GM19372 (cell line): ENCODE results near the gene ADH5.
"Not testable (repeated sequence)": the region's sequence is repeated elsewhere in the genome, so short reads cannot be mapped to it uniquely, and the experiment has no call there.

Experiments
- ATAC-seq: cut with Tn5 transposase; IDR thresholded peaks from one replicate; pipeline ENCODE4 v1.9.1; 2021; ENCODE audit warnings: mild to moderate bottlenecking, low read depth, moderate library complexity; ENCODE audit not compliant: unreplicated experiment

ADH5 gene

GRCh38 chr4:99088023-99088449, 552 bp downstream of the ADH5 start:
- peak; percentile 12 for ATAC-seq

GRCh38 chr4:99084595-99084994, 4.0 kb downstream of the ADH5 start:
- no peak for ATAC-seq

GRCh38 chr4:99082192-99082591, 6.4 kb downstream of the ADH5 start:
- no peak for ATAC-seq

GRCh38 chr4:99080869-99081268, 7.7 kb downstream of the ADH5 start:
- ATAC-seq: not testable (repeated sequence)

GRCh38 chr4:99079625-99080295, 8.8 kb downstream of the ADH5 start:
- no peak for ATAC-seq

GRCh38 chr4:99078931-99079624, 9.5 kb downstream of the ADH5 start:
- no peak for ATAC-seq

GRCh38 chr4:99078336-99078735, 10.3 kb downstream of the ADH5 start:
- ATAC-seq: no peak

- no peak for ATAC-seq
These were observed 11.4 kb downstream of the ADH5 start for GRCh38 chr4:99077177-99077576.

- ATAC-seq: no peak
These were observed 12.2 kb downstream of the ADH5 start for GRCh38 chr4:99076292-99076976.

GRCh38 chr4:99074816-99075215, 13.8 kb downstream of the ADH5 start:
- no peak for ATAC-seq

- ATAC-seq: no peak
These were observed 17.4 kb downstream of the ADH5 start for GRCh38 chr4:99071159-99071558.

GRCh38 chr4:99067617-99068016, 21.0 kb downstream of the ADH5 start:
- ATAC-seq: no peak

- not testable (repeated sequence) for ATAC-seq
These were observed 23.1 kb downstream of the ADH5 start for GRCh38 chr4:99065521-99065920.

GRCh38 chr4:99062120-99062519, 26.5 kb downstream of the ADH5 start:
- ATAC-seq: no peak

- no peak for ATAC-seq
These were observed 27.4 kb downstream of the ADH5 start for GRCh38 chr4:99061048-99061700.

GRCh38 chr4:99059550-99059949, 29.0 kb downstream of the ADH5 start:
- ATAC-seq: no peak

GRCh38 chr4:99058228-99058627, 30.4 kb downstream of the ADH5 start:
- no peak for ATAC-seq

GRCh38 chr4:99054428-99054994, 34.1 kb downstream of the ADH5 start:
- ATAC-seq: no peak

GRCh38 chr4:99052902-99053301, 35.7 kb downstream of the ADH5 start:
- ATAC-seq: no peak

- no peak for ATAC-seq
These were observed 40.9 kb downstream of the ADH5 start for GRCh38 chr4:99047710-99048109.

GRCh38 chr4:99043346-99043745, 45.2 kb downstream of the ADH5 start:
- ATAC-seq: no peak
